C4-2B (cell line): ENCODE data around the gene CTSS.

Experiments
- ZFX ChIP-seq: fragments of 450-650 bp; IDR thresholded peaks from 2 replicates; pipeline ENCODE4 v1.6.1; 2017
- TF ChIP-seq, protein P1 (sequence below): fragments of 450-650 bp; conservative IDR thresholded peaks from 2 replicates; pipeline ENCODE4 v1.5.1; 2017; ENCODE audit warnings: mild to moderate bottlenecking

GRCh38 chr1:150805899-150806298 is 40.3 kb upstream of the CTSS start:
- TF ChIP-seq, protein P1, sequence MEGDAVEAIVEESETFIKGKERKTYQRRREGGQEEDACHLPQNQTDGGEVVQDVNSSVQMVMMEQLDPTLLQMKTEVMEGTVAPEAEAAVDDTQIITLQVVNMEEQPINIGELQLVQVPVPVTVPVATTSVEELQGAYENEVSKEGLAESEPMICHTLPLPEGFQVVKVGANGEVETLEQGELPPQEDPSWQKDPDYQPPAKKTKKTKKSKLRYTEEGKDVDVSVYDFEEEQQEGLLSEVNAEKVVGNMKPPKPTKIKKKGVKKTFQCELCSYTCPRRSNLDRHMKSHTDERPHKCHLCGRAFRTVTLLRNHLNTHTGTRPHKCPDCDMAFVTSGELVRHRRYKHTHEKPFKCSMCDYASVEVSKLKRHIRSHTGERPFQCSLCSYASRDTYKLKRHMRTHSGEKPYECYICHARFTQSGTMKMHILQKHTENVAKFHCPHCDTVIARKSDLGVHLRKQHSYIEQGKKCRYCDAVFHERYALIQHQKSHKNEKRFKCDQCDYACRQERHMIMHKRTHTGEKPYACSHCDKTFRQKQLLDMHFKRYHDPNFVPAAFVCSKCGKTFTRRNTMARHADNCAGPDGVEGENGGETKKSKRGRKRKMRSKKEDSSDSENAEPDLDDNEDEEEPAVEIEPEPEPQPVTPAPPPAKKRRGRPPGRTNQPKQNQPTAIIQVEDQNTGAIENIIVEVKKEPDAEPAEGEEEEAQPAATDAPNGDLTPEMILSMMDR = no peak
- no peak for TF ChIP-seq ZFX
